ENCODE results near the gene CYP19A1. TPM values are rescaled to one million over a fixed set of nuclear protein-coding genes. Genes with fewer than 3 reads are reported as not detected.

Gene CYP19A1
- total RNA-seq, 4 donors from 2014 or later: not detected

GRCh38 chr15:51212239-51212638, 126.2 kb downstream of the CYP19A1 start:
- intact Hi-C loops (cut with DNase I; ENCODE audit: low total_unique reads): no loop called here
- Histone ChIP-seq H3K36me3 (no peaks in the 10 kb centered on the region), H3K4me3 (no peak overlapping the region), H3K4me1 (no peaks in the 10 kb centered on the region), H3K27ac (no peak overlapping the region), H3K27me3 (no peaks in the 10 kb centered on the region), H3K9me3 (no peaks in the 10 kb centered on the region)
- TF ChIP-seq POLR2A (IDR thresholded peaks at IDR 0.05) (no peak), CTCF (IDR thresholded peaks at IDR 0.05) (no peak)
- no peak for DNase-seq

GRCh38 chr15:51205050-51205975, 133.1 kb downstream of the CYP19A1 start:
- intact Hi-C loops (cut with DNase I; ENCODE audit: low total_unique reads): no loop called here

GRCh38 chr15:51203797-51204196, 134.6 kb downstream of the CYP19A1 start:
- Histone ChIP-seq H3K36me3 (no peaks in the 10 kb centered on the region), H3K27ac (no peak overlapping the region), H3K4me1 (no peaks in the 10 kb centered on the region), H3K9me3 (no peaks in the 10 kb centered on the region), H3K4me3 (no peak overlapping the region), H3K27me3 (no peaks in the 10 kb centered on the region)
- TF ChIP-seq CTCF (IDR thresholded peaks at IDR 0.05): no peak
- no peak for TF ChIP-seq POLR2A (IDR thresholded peaks at IDR 0.05)
- no peak for DNase-seq
- intact Hi-C loops (cut with DNase I; ENCODE audit: low total_unique reads): no loop called here

More at GRCh38 chr15:51205050-51205975, 133.1 kb downstream of the CYP19A1 start:
- H3K27ac ChIP-seq: no peak overlapping the region
- no peaks in the 10 kb centered on the region for H3K36me3 ChIP-seq
- H3K4me1 ChIP-seq: no peaks in the 10 kb centered on the region
- no peak for TF ChIP-seq CTCF (IDR thresholded peaks at IDR 0.05)
- TF ChIP-seq POLR2A (IDR thresholded peaks at IDR 0.05): no peak
- no peaks in the 10 kb centered on the region for H3K9me3 ChIP-seq
- DNase-seq: no peak
- no peaks in the 10 kb centered on the region for H3K27me3 ChIP-seq
- H3K4me3 ChIP-seq: no peak overlapping the region

GRCh38 chr15:51202783-51203182, 135.6 kb downstream of the CYP19A1 start:
- intact Hi-C loops (cut with DNase I; ENCODE audit: low total_unique reads): no loop called here
- DNase-seq: no peak
- Histone ChIP-seq H3K4me1 (no peaks in the 10 kb centered on the region), H3K4me3 (no peak overlapping the region), H3K27ac (no peak overlapping the region), H3K9me3 (no peaks in the 10 kb centered on the region), H3K27me3 (no peaks in the 10 kb centered on the region), H3K36me3 (no peaks in the 10 kb centered on the region)
- TF ChIP-seq CTCF (IDR thresholded peaks at IDR 0.05) (no peak), POLR2A (IDR thresholded peaks at IDR 0.05) (no peak)

GRCh38 chr15:51201581-51201980, 136.8 kb downstream of the CYP19A1 start:
- TF ChIP-seq POLR2A (IDR thresholded peaks at IDR 0.05) (no peak), CTCF (IDR thresholded peaks at IDR 0.05) (no peak)
- no peaks in the 10 kb centered on the region for H3K4me1 ChIP-seq
- intact Hi-C loops (cut with DNase I; ENCODE audit: low total_unique reads): no loop called here

More at GRCh38 chr15:51201581-51201980, 136.8 kb downstream of the CYP19A1 start:
- Histone ChIP-seq H3K36me3 (no peaks in the 10 kb centered on the region), H3K27ac (no peak overlapping the region), H3K4me3 (no peak overlapping the region), H3K9me3 (no peaks in the 10 kb centered on the region), H3K27me3 (no peaks in the 10 kb centered on the region)
- no peak for DNase-seq
